Ishikawa (cell line): ENCODE data around the gene ASF1A.

Experiments used
- CEBPB ChIP-seq: IDR thresholded peaks from 2 replicates; pipeline ENCODE4 v1.6.1; 2012
- CREB1 ChIP-seq: IDR thresholded peaks from 2 replicates; pipeline ENCODE4 v1.6.1; 2012; ENCODE audit warnings: low read depth
- EGR1 ChIP-seq: IDR thresholded peaks from 2 replicates; pipeline ENCODE4 v1.6.1; 2012
- EP300 ChIP-seq: IDR thresholded peaks from 2 replicates; pipeline ENCODE4 v1.6.1; 2012; ENCODE audit warnings: borderline replicate concordance
- FOXM1 ChIP-seq: IDR thresholded peaks from 2 replicates; pipeline ENCODE4 v1.6.1; 2012; ENCODE audit warnings: low read depth, borderline replicate concordance
- MAX ChIP-seq: IDR thresholded peaks from 2 replicates; pipeline ENCODE4 v1.6.1; 2012
- NFIC ChIP-seq: IDR thresholded peaks from 2 replicates; pipeline ENCODE4 v1.6.1; 2012
- RAD21 ChIP-seq: IDR thresholded peaks from 2 replicates; pipeline ENCODE4 v1.6.1; 2012; ENCODE audit warnings: low read depth
- REST ChIP-seq: IDR thresholded peaks from 2 replicates; pipeline ENCODE4 v1.6.1; 2012; ENCODE audit warnings: low read depth, mild to moderate bottlenecking
- TAF1 ChIP-seq: IDR thresholded peaks from 2 replicates; pipeline ENCODE4 v1.6.1; 2012; ENCODE audit warnings: low read depth, mild to moderate bottlenecking
- TCF12 ChIP-seq: IDR thresholded peaks from 2 replicates; pipeline ENCODE4 v1.6.1; 2012; ENCODE audit warnings: low read depth
- TEAD4 ChIP-seq: IDR thresholded peaks from 2 replicates; pipeline ENCODE4 v1.6.1; 2012
- USF1 ChIP-seq: IDR thresholded peaks from 2 replicates; pipeline ENCODE4 v1.6.1; 2012
- YY1 ChIP-seq: IDR thresholded peaks from 2 replicates; pipeline ENCODE4 v1.6.1; 2012; ENCODE audit warnings: low read depth
- ZBTB7A ChIP-seq: IDR thresholded peaks from 2 replicates; pipeline ENCODE4 v1.6.1; 2012; ENCODE audit warnings: low read depth

ASF1A gene

GRCh38 chr6:118873239-118873638, 20.7 kb upstream of the ASF1A start:
- TF ChIP-seq REST (no peak), EP300 (no peak), RAD21 (no peak), ZBTB7A (no peak), TEAD4 (no peak), CEBPB (no peak), CREB1 (no peak), NFIC (no peak), EGR1 (no peak), USF1 (no peak), TAF1 (no peak)

GRCh38 chr6:118875672-118876071, 18.3 kb upstream of the ASF1A start:
- TF ChIP-seq TAF1 (no peak), CEBPB (no peak), MAX (no peak), FOXM1 (no peak), CREB1 (no peak), TCF12 (no peak), ZBTB7A (no peak), RAD21 (no peak), NFIC (no peak), REST (no peak)

GRCh38 chr6:118876198-118876597, 17.8 kb upstream of the ASF1A start:
- TF ChIP-seq TAF1, result no peak
- no peak for TF ChIP-seq CREB1
- no peak for TF ChIP-seq TEAD4
- TF ChIP-seq MAX, result no peak
- no peak for TF ChIP-seq TCF12
- no peak for TF ChIP-seq USF1
- TF ChIP-seq EP300, result no peak
- TF ChIP-seq RAD21, result no peak
- no peak for TF ChIP-seq FOXM1
- no peak for TF ChIP-seq YY1
- TF ChIP-seq NFIC, result no peak
- TF ChIP-seq CEBPB, result no peak
- no peak for TF ChIP-seq EGR1
- no peak for TF ChIP-seq ZBTB7A
- TF ChIP-seq REST, result no peak

GRCh38 chr6:118876814-118877213, 17.1 kb upstream of the ASF1A start:
- TF ChIP-seq CEBPB, result no peak
- no peak for TF ChIP-seq REST
- no peak for TF ChIP-seq NFIC
- no peak for TF ChIP-seq RAD21
